ENCODE results near the gene SKAP1. TPM values are rescaled to one million over a fixed set of nuclear protein-coding genes. Genes with fewer than 3 reads are reported as not detected.

The SKAP1 gene
- total and polyA plus RNA-seq, 2 experiments from 2014 or later: 0.27 TPM; not detected in 1

DNA sequence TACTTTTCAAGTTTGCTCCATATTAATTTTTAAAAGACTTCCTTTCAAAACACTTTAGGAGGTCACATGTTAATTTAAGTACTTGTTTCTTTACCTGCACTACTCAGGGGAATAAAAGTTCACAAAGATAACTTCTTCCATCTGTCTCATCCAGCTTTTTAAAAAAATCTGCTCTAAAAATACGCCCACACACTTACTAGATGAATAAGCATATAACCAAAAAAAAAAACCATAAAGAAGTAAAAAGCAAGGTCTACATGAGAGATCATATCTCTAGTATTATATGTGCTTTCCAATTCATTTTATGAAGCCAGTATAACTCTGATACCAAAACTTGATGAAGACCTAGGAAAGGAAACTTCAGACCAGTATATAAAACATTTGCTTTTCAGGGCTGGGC lies 17.2 kb downstream of the SKAP1 start:
- peaks cover 22% of the 10 kb centered on the region; the same call in 1 of the 2 replicates for H3K4me1 ChIP-seq (ENCODE audit: insufficient read depth)
- H3F3A ChIP-seq (replicated peaks; ENCODE audit: low read depth): no peaks in the 10 kb centered on the region
- H2AFZ ChIP-seq: no peak overlapping the region
- H3K27ac ChIP-seq (ENCODE audit: low read depth): no peak overlapping the region
- ATAC-seq (no peak), DNase-seq (ENCODE audit: low spot score) (no peak)
- H4K20me1 ChIP-seq (replicated peaks; ENCODE audit: insufficient read depth): no peaks in the 10 kb centered on the region
- H3K36me3 ChIP-seq (ENCODE audit: insufficient read depth): no peaks in the 10 kb centered on the region
- H3K79me2 ChIP-seq (replicated peaks; ENCODE audit: insufficient read depth): no peaks in the 10 kb centered on the region
- Mint-ChIP-seq H3K36me3 (ENCODE audit: low read depth) (no peaks in the 10 kb centered on the region), H3K27me3 (ENCODE audit: insufficient read depth, low read depth, poor library complexity) (no peaks in the 10 kb centered on the region), H3K27ac (no peak overlapping the region), H3K4me1 (peaks cover 16% of the 10 kb centered on the region; the same call in 2 of the 3 replicates), H3K9me3 (no peaks in the 10 kb centered on the region), H3K4me3 (no peak overlapping the region)
- no peaks in the 10 kb centered on the region for H3K27me3 ChIP-seq (ENCODE audit: insufficient read depth)
- H3K9me2 ChIP-seq (ENCODE audit: insufficient read depth): no peaks in the 10 kb centered on the region
- H3K4me3 ChIP-seq: no peak overlapping the region
- H3K4me2 ChIP-seq: no peak overlapping the region
- no peak for TF ChIP-seq EZH2 (IDR thresholded peaks at IDR 0.05; ENCODE audit: low read depth, unreplicated experiment)
- no peak for TF ChIP-seq CREB1 (CRISPR knock-in tag; IDR thresholded peaks at IDR 0.05; ENCODE audit: low read depth)
- TF ChIP-seq POLR2AphosphoS5 (IDR thresholded peaks at IDR 0.05; ENCODE audit: low read depth): no peak
- no peak for TF ChIP-seq REST (IDR thresholded peaks at IDR 0.05; ENCODE audit: unreplicated experiment)
- TF ChIP-seq ZNF331 (CRISPR knock-in tag; IDR thresholded peaks at IDR 0.05; ENCODE audit: low read depth): no peak
- no peak for TF ChIP-seq JUNB (IDR thresholded peaks at IDR 0.05; ENCODE audit: unreplicated experiment)
- no peak for TF ChIP-seq ZNF462 (CRISPR knock-in tag; IDR thresholded peaks at IDR 0.05)
- TF ChIP-seq EZH2phosphoT487 (IDR thresholded peaks at IDR 0.05; ENCODE audit: unreplicated experiment): no peak
- no peak for TF ChIP-seq NANOG (IDR thresholded peaks at IDR 0.05; ENCODE audit: borderline replicate concordance)

All from GM23338 (cell line).